ENCODE results near the gene NME3. TPM values are rescaled to one million over a fixed set of nuclear protein-coding genes. Genes with fewer than 3 reads are reported as not detected.

NME3 gene
- polyA plus RNA-seq, 3 donors from 2014 or later, result 49.4 to 96.9 (median 82.4) TPM

DNA sequence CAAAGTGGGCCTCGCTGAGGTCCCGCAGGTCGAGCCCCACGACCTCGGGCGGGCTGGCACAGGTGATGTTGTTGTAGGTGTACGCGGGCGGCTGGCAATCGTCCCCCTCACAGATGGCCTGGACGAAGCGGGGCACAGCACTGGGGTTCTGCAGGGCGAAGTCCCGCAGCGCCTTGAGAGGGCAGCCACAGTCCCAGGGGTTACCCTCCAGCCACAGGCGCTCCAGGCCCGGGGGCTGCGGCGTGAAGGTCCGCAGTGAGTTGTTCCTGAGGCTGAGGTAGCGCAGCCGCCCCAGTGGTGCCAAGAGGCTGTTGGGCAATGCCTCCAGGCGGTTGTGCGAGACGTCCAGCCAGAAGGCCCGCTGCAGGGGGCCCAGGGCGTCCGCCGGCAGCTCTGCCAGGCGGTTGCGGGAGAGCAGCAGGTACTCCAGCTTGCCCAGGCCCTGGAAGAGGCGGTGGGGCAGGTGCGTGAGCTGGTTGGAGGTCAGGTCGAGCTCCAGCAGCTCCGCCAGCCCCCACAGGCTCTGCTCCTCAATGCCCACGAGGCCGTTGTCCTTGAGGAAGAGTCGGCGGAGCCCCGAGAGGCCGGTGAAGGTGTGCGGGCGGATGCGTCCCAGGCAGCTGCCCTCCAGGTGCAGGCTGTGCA, 19.4 kb upstream of the NME3 start:
- Mint-ChIP-seq H3K4me1 (peaks cover 0 to 3% of the 10 kb centered on the region in 2 donors), H3K36me3 (peaks cover 0 to 5% (median 3%) of the 10 kb centered on the region in 3 donors), H3K27ac (no peak overlapping the region), H3K27me3 (ENCODE audit: low read depth in 3 of 3) (peaks cover 0 to 4% (median 1%) of the 10 kb centered on the region in 3 donors), H3K4me3 (no peak overlapping the region), H3K9me3 (no peaks in the 10 kb centered on the region)
- DNase-seq, result no peak

DNA sequence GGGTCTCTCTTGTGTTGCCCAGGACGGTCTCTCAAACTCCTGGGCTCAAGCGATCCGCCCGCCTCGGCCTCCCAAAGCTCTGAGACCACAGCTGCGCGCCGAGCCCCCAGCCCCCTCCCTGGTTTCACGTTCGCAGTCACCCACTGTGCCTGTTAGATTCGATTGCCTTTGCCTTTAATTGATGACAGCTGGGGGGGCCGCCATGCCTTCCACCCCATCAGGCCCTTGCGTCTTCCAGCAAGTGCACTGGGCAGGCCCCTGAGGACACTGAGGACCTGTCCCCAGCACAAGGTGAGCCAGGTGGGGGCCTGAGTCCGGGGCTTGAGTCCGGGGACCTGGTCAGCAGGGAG, 18.9 kb upstream of the NME3 start:
- H3K4me3 Mint-ChIP-seq, result no peak overlapping the region
- no peak for DNase-seq
- H3K4me1 Mint-ChIP-seq, result peaks cover 2 to 4% of the 10 kb centered on the region in 2 donors
- H3K27me3 Mint-ChIP-seq (ENCODE audit: low read depth in 3 of 3), result peaks cover 0 to 4% (median 1%) of the 10 kb centered on the region in 3 donors
- no peak overlapping the region for H3K27ac Mint-ChIP-seq
- H3K36me3 Mint-ChIP-seq, result peaks cover 0 to 5% (median 3%) of the 10 kb centered on the region in 3 donors
- H3K9me3 Mint-ChIP-seq, result no peaks in the 10 kb centered on the region

DNA sequence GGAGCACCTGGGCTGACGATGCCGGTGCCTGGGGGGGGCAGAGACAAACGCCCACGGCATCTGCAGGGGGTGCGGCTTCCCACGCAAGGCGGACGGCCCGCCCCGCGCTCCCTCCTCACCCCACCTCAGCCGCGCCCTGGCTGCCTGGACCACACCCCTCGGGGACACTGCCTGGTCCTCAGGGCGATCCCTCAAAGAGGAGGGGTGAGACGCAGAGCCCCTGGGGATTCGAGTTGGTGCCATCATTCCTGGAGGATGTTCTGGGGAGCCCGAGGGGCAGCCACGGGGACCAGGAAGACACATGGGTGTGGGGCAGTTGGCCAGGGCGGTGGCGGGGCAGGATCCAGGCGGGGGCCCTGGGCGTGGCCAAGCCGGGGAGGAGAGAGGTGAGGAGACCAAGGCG, 18.3 kb upstream of the NME3 start:
- peaks cover 0 to 5% (median 3%) of the 10 kb centered on the region in 3 donors for H3K36me3 Mint-ChIP-seq
- no peak for DNase-seq
- peaks cover 6 to 8% of the 10 kb centered on the region in 2 donors for H3K4me1 Mint-ChIP-seq
- no peak overlapping the region for H3K4me3 Mint-ChIP-seq
- H3K27ac Mint-ChIP-seq, result no peak overlapping the region
- peaks cover 0 to 4% (median 1%) of the 10 kb centered on the region in 3 donors for H3K27me3 Mint-ChIP-seq (ENCODE audit: low read depth in 3 of 3)
- H3K9me3 Mint-ChIP-seq, result no peaks in the 10 kb centered on the region

DNA sequence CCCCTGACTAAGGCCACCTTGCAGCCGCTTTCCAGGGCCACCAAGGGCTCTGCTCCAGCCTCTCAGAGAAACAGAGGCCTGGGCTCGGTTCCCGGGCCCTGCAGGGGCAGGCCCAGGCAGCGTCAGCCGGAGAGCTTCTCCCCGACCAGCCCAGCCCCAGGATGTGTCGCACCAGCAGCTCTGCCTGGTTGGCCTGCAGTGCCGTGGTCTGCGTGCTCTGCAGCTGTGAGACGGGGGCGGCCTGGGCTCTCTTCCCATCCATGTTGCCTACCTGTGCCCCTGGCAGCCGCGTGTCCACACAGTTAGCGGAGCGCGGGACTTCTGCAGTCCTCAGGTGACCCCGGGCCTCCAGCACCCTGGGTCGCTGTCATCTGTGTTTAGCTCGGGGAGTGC, 17.4 kb upstream of the NME3 start:
- no peak for DNase-seq
- no peak overlapping the region for H3K4me3 Mint-ChIP-seq
- no peak overlapping the region for H3K27ac Mint-ChIP-seq

DNA sequence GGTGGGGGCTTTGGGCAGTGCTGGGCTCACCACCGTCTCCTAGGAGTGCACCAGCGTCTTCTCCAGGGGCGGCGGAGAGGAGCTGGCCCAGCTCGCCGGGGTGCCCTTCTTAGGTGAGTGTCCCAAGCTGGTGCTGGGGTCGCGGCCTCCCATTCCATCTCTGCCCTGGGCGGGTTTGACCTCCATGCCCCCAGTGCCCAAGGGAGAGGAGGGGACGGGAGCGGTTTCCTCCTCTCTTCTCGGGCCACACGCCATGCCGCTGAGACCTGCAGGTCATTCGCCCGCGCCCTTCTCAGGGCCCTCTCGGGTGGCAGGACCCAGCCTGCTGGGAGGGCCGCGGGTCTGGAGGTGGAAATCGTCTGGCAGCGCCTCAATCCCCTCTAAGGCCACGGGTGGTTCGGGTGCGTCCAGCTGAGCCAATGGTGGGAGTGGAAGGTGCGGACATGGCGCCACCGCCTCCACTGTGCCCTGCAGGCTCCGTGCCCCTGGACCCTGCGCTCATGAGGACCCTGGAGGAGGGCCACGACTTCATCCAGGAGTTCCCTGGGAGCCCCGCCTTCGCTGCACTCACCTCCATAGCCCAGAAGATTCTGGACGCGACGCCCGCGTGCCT, 16.9 kb upstream of the NME3 start:
- no peak for DNase-seq
- H3K36me3 Mint-ChIP-seq, result peaks cover 0 to 5% (median 3%) of the 10 kb centered on the region in 3 donors
- no peak overlapping the region for H3K27ac Mint-ChIP-seq
- H3K4me3 Mint-ChIP-seq, result no peak overlapping the region
- H3K4me1 Mint-ChIP-seq, result peaks cover 11 to 17% of the 10 kb centered on the region in 2 donors
- H3K9me3 Mint-ChIP-seq, result no peaks in the 10 kb centered on the region
- peaks cover 0 to 4% (median 1%) of the 10 kb centered on the region in 3 donors for H3K27me3 Mint-ChIP-seq (ENCODE audit: low read depth in 3 of 3)

More for the DNA sequence above, 17.4 kb upstream of the NME3 start:
- Mint-ChIP-seq H3K36me3 (peaks cover 0 to 5% (median 3%) of the 10 kb centered on the region in 3 donors), H3K4me1 (peaks cover 6 to 12% of the 10 kb centered on the region in 2 donors), H3K27me3 (ENCODE audit: low read depth in 3 of 3) (peaks cover 0 to 4% (median 1%) of the 10 kb centered on the region in 3 donors), H3K9me3 (no peaks in the 10 kb centered on the region)

DNA sequence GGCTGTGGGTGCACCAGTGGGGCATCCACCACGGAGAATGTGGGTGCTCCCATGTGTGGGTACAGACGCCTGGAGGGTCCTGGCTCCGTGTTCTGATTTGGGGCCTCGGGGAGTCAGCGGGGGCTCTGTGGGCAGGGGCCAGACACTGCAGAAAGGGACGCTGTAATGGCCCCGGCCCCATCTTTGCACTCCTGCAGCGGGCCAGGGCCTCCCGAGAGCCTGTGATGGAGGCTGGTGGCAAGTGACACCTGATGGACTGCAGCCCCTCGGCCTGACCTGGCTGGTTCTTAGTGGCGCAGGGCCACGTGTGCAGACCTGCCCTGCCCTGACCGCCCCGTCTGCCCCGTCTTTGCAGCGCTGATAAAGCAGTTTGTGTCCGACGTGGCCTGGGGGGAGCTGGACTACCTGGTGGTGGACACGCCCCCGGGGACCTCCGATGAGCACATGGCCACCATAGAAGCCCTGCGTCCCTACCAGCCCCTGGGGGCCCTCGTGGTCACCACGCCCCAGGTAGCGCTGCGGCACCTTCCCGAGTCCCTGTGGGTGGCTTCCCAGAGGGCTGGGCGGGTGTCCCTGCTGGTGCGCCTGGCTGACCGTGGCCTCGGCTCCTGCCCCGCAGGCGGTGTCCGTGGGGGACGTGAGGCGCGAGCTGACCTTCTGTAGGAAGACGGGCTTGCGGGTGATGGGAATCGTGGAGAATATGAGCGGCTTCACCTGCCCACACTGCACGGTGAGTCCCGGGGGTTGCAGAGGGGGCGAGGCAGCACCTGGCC, 16.2 kb upstream of the NME3 start:
- H3K9me3 Mint-ChIP-seq, result no peaks in the 10 kb centered on the region
- peaks cover 3 to 7% (median 5%) of the 10 kb centered on the region in 3 donors for H3K27me3 Mint-ChIP-seq (ENCODE audit: low read depth in 3 of 3)
- DNase-seq, result no peak
- peaks cover 0 to 5% (median 3%) of the 10 kb centered on the region in 3 donors for H3K36me3 Mint-ChIP-seq
- H3K4me3 Mint-ChIP-seq, result no peak overlapping the region
- no peak overlapping the region for H3K27ac Mint-ChIP-seq
- peaks cover 13 to 19% of the 10 kb centered on the region in 2 donors for H3K4me1 Mint-ChIP-seq

DNA sequence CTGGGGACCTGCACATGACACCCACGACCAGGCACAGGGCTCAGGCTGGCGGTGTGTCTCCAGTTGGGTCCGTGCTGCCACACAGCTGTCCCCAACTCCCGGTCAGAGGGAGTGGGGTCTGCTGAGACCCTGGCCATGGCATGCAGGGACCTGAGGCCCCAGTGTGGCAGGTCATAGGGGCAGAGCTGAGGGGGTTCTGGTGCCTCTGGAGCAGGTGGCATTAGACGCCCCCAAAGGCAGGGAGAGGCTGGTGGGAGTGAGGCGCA, 15.6 kb upstream of the NME3 start:
- no peak for DNase-seq
- Mint-ChIP-seq H3K9me3 (no peaks in the 10 kb centered on the region), H3K27ac (no peak overlapping the region)

DNA sequence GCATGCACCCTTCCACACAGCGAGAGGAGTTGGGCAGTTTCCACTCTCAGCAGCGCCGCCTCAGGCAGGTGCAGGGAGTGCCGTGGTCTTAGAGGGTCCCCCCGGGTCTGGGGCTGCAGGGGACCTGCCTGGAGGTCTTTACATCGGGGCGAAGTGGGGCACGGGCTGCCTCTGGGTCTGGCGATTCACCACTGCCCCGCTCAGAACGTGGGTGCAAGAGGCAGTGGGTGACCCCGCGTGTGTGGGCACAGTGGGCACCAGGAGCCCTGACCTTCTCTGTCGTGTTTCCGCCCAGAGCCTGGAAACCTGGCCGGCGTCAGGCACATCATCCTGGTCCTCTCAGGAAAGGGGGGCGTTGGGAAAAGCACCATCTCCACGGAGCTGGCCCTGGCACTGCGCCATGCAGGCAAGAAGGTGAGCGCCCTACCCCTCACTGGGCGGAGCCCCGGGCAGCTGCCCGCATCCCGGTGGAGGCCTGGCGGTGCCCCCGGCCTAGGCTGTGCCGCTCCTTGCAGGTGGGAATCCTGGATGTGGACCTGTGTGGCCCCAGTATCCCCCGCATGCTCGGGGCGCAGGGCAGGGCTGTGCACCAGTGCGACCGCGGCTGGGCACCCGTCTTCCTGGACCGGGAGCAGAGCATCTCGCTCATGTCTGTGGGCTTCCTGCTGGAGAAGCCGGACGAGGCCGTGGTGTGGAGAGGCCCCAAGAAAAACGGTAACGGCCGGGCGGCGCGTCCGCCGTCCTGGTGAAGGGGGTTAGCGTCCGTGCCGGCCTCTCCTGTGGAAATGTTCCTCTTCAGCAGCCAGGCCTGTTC, 15.1 kb upstream of the NME3 start:
- Mint-ChIP-seq H3K9me3 (no peaks in the 10 kb centered on the region), H3K36me3 (peaks cover 0 to 5% (median 3%) of the 10 kb centered on the region in 3 donors), H3K27ac (no peak overlapping the region), H3K4me3 (no peak overlapping the region), H3K4me1 (peaks cover 19 to 25% of the 10 kb centered on the region in 2 donors), H3K27me3 (ENCODE audit: low read depth in 3 of 3) (peaks cover 5 to 11% (median 6%) of the 10 kb centered on the region in 3 donors)
- no peak for DNase-seq

More for the DNA sequence above, 15.6 kb upstream of the NME3 start:
- Mint-ChIP-seq H3K36me3 (peaks cover 0 to 5% (median 3%) of the 10 kb centered on the region in 3 donors), H3K4me3 (no peak overlapping the region), H3K4me1 (peaks cover 14 to 21% of the 10 kb centered on the region in 2 donors), H3K27me3 (ENCODE audit: low read depth in 3 of 3) (peaks cover 5 to 9% (median 6%) of the 10 kb centered on the region in 3 donors)

DNA sequence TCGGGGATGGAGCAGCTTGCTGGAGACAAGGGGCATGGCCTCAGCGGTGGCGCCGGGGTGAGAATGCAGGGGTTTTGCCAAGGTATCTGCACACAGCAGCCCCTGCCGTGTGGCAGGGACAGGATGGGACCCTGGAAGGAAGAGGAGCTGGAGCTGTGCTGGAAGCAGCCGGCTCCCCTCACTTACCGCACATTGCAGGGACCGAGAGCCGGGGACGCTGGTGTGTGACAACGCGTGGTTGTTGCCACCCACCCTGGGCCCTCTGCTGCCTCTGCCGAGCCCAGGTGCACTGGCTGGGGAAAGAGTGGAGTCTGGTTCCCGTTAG, 14.5 kb upstream of the NME3 start:
- Mint-ChIP-seq H3K36me3 (peaks cover 0 to 5% (median 3%) of the 10 kb centered on the region in 3 donors), H3K4me1 (peaks cover 25 to 30% of the 10 kb centered on the region in 2 donors), H3K4me3 (no peak overlapping the region), H3K9me3 (no peaks in the 10 kb centered on the region), H3K27me3 (ENCODE audit: low read depth in 3 of 3) (peaks cover 5 to 11% (median 6%) of the 10 kb centered on the region in 3 donors), H3K27ac (no peak overlapping the region)
- DNase-seq, result no peak

DNA sequence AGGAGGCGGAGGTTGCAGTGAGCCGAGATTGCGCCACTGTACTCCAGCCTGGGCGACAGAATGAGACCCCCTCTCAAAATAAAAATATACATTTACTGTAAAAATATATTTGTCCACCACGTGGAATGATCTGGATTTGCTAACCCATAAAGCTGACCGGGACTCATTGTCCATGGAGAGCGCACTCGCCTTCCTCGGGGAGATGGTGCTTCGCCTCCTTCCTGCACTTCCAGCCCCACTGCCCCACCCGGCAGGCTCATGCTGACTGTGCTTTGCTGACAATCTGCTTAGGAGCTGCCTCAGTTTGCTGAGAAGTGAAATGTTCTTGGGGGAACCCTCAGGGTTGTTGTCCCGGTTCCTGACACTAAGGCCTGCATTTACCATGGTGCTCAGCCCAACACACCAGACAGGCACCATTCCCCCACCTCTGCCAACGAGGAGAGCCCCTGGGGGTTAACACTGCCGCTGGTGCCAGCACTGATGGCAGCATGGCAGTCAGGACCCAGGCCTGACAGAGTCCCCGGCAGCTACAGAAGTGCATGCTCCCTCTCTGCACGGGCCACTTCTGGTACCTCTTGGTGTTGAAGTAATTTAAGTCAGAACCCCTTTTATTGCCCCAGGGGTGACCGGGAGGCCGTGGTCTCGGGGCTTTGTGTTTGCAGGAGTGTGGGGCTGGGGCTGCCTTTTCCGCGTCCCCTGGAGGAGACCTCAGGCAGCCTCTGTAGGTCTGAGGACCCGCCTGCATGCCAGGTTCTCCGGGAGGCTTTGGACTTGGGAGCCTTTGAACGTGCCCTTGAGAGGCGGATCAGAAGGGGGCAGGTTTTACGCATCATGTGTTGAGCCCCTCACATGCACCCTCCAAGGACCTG, 13.9 kb upstream of the NME3 start:
- H3K4me1 Mint-ChIP-seq, result peaks cover 25 to 31% of the 10 kb centered on the region in 2 donors
- H3K36me3 Mint-ChIP-seq, result peaks cover 0 to 5% (median 3%) of the 10 kb centered on the region in 3 donors
- H3K9me3 Mint-ChIP-seq, result no peaks in the 10 kb centered on the region
- H3K27ac Mint-ChIP-seq, result no peak overlapping the region
- peak overlapping the region; percentile 41 to 67 (median 61) for H3K4me3 Mint-ChIP-seq
- no peak for DNase-seq
- peaks cover 5 to 9% (median 6%) of the 10 kb centered on the region in 3 donors for H3K27me3 Mint-ChIP-seq (ENCODE audit: low read depth in 3 of 3)

DNA sequence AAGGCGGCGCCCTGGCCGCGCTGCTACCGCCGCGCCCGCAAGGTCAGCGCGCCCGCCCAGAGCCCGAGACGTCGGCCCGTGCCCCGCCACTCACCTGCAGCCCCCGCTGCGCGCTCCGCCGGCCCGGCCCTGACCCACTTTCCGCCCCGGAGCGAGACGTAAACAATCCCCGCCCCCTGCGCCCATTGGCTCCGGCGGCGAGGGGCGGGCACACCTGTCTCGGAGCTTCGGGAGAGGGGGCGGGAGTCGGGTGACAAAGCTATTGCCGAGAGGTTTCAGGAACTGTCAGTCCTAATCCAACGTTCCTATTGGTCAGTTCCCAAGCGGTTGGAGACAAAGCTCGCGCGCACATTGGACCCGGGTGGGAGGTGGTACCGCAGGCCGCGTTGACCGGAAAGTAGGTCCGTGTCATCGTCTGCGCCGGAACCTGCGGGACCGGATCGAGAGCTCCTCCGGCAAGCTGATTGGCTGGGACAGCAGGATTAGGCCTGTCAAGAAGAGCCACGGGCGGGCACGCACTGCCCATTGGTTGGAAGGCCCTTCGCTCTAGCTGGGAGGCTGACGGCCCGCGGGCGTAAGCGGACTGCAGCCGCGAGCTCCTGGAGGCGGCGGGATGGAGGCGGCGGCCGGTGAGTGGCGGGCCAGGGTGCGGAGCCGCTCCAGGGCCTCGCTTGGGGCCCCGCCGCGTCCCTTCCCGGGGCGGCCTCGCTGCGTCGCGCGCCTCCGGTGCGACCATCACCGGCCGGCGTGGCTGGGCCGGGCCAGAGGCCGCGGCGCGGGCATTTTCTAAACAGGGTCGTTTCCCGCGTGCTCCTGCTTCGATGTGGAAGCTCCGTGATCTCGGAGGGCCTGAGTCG, 11.3 kb upstream of the NME3 start, which contains the start of the genes NUBP2 and SPSB3:
Gene NUBP2 (plus strand): TSS at position 553 of the 857 bp plus-strand sequence. CDS start 61 bp downstream, at position 614.
Gene SPSB3 (minus strand): TSS at position 164 of the 857 bp plus-strand sequence. CDS start 1,088 bp downstream, outside the sequence.
- peaks cover 25 to 30% of the 10 kb centered on the region in 2 donors for H3K4me1 Mint-ChIP-seq
- no peaks in the 10 kb centered on the region for H3K36me3 Mint-ChIP-seq
- H3K4me3 Mint-ChIP-seq, result peak within 1 kb of the TSS; percentile 88 to 93 (median 91)
- H3K27ac Mint-ChIP-seq, result peak within 1 kb of the TSS; percentile 85 to 96 (median 91)
- peak; percentile 99 for DNase-seq
- no peaks in the 10 kb centered on the region for H3K9me3 Mint-ChIP-seq
- H3K27me3 Mint-ChIP-seq (ENCODE audit: low read depth in 3 of 3), result peaks cover 7 to 12% (median 10%) of the 10 kb centered on the region in 3 donors

All from immature natural killer cell (primary cell).